Measurements from ENCODE around the gene KRTAP10-4. TPM values are rescaled to one million over a fixed set of nuclear protein-coding genes. Genes with fewer than 3 reads are reported as not detected.
A peak's percentile ranks its signal among the peaks of the same experiment; 100 is the strongest.

The KRTAP10-4 gene
- total RNA-seq, 2 donors from 2014 or later, result not detected

DNA sequence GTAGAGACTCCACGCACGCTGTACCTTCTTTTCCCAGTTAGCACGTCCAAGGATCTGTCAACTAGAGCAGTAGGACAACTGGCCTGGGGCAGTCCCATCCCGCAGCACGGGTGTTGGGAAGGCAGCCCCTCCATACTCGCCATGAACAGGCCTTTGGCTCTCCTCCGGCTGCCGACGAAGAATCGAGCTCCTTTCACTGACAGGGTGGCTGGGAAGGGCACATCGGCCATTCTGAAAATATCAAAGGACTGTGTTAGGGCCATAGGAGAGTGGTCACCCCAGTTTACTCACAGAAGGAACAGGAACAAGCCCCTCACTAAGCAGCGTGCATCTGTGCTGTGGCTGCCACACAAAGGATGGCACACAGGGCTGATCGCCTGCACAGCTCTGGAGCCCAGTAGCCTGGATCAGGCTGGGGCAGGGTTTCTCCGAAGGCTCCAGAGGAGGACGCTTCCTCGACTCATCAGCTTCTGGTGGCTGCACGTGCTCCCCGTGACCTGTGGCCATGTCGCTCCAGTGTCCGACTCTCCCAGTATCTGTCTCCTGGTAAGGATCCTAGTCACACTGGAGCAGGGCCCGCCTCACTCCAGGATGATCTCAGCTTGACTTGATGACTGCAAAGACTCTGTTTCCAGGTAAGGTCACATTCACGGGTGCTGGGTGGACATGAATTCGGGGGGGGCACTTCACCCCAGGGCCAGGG, 42.5 kb upstream of the KRTAP10-4 start:
- DNase-seq (ENCODE audit: low spot score) (peak; percentile 53), ATAC-seq (no peak)
- no peak overlapping the region for H3K27ac Mint-ChIP-seq
- H3K4me1 Mint-ChIP-seq (ENCODE audit: low read depth in 2 of 2), result peaks cover 0 to 2% of the 10 kb centered on the region in 2 donors
- no peak overlapping the region for H3K4me3 Mint-ChIP-seq
- H3K27me3 Mint-ChIP-seq, result no peaks in the 10 kb centered on the region
- no peaks in the 10 kb centered on the region for H3K36me3 Mint-ChIP-seq
- no peaks in the 10 kb centered on the region for H3K9me3 Mint-ChIP-seq

- no peaks in the 10 kb centered on the region for H3K36me3 Mint-ChIP-seq
- no peaks in the 10 kb centered on the region for H3K9me3 Mint-ChIP-seq
- no peak overlapping the region for H3K4me3 Mint-ChIP-seq
- DNase-seq (ENCODE audit: low spot score), result no peak
- no peak overlapping the region for H3K27ac Mint-ChIP-seq
- no peaks in the 10 kb centered on the region for H3K27me3 Mint-ChIP-seq
- peaks cover 0 to 2% of the 10 kb centered on the region in 2 donors for H3K4me1 Mint-ChIP-seq (ENCODE audit: low read depth in 2 of 2)
- no peak for ATAC-seq
Observed at GRCh38 chr21:44531606-44532564, 41.6 kb upstream of the KRTAP10-4 start.

DNA sequence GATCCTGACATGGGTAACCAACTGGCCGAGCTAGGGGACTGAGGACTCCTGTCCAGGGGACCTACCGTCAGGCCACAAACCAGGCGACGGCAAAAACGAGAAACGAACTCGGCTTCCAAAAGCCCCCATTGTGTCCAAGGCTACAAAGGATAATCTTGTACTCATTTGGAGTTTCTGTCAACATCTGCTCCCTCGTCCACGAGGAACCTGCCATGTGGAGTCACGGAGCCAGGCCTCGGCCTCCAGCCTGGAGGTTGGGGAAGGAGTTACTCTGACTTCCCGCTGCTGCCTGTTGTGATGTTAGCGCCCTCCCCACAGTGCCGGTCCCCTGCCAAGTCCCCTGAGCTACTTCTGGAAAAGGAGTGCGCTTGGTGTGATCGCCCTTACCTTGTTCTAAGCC, 40.8 kb upstream of the KRTAP10-4 start:
- H3K27ac Mint-ChIP-seq, result no peak overlapping the region
- H3K36me3 Mint-ChIP-seq, result no peaks in the 10 kb centered on the region
- no peak overlapping the region for H3K4me3 Mint-ChIP-seq
- H3K9me3 Mint-ChIP-seq, result no peaks in the 10 kb centered on the region
- no peaks in the 10 kb centered on the region for H3K27me3 Mint-ChIP-seq
- DNase-seq (ENCODE audit: low spot score) (peak; percentile 39), ATAC-seq (no peak)
- H3K4me1 Mint-ChIP-seq (ENCODE audit: low read depth in 2 of 2), result peaks cover 0 to 2% of the 10 kb centered on the region in 2 donors

- no peaks in the 10 kb centered on the region for H3K9me3 Mint-ChIP-seq
- no peaks in the 10 kb centered on the region for H3K36me3 Mint-ChIP-seq
- H3K4me3 Mint-ChIP-seq, result no peak overlapping the region
- H3K4me1 Mint-ChIP-seq (ENCODE audit: low read depth in 2 of 2), result peaks cover 0 to 2% of the 10 kb centered on the region in 2 donors
- ATAC-seq, result peak in 1 of 2 donors; percentile 4
- no peak overlapping the region for H3K27ac Mint-ChIP-seq
- DNase-seq (ENCODE audit: low spot score), result peak; percentile 32
- H3K27me3 Mint-ChIP-seq, result peaks cover 0 to 2% of the 10 kb centered on the region in 2 donors
Observed at GRCh38 chr21:44533121-44533890, 40.2 kb upstream of the KRTAP10-4 start.

DNA sequence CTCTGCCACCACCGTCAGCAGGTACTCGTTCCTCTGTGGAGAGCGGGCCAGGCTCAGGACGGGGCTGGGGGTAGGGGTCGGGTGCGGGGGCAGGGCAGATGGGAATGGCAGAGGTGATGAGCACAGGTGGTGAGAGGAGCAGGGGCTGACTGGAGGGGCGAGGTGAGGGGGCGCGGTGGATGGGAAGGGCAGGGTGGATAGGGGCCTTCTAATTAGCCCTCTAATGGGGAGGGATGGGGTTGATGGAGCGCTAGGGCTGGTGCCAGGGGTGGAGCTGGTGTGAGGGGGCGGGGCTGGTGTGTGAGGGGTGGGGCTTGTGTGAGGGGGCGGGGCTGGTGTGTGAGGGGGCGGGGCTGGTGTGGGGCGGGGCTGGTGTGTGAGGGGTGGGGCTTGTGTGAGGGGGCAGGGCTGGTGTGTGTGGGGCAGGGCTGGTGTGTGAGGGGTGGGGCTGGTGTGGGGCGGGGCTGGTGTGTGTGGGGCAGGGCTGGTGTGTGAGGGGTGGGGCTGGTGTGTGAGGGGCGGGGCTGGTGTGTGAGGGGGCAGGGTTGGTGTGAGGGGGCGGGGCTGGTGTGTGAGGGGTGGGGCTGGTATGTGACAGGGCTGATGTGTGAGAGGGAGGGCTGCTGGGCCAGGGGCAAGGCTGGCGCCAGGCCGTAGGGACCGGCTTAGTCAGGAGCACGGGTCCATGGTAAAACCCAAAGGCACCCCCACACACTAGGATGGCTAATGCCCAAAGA, 39.5 kb upstream of the KRTAP10-4 start:
- peaks cover 0 to 2% of the 10 kb centered on the region in 2 donors for H3K4me1 Mint-ChIP-seq (ENCODE audit: low read depth in 2 of 2)
- no peak overlapping the region for H3K27ac Mint-ChIP-seq
- no peaks in the 10 kb centered on the region for H3K36me3 Mint-ChIP-seq
- no peaks in the 10 kb centered on the region for H3K9me3 Mint-ChIP-seq
- H3K4me3 Mint-ChIP-seq, result no peak overlapping the region
- ATAC-seq (no peak), DNase-seq (ENCODE audit: low spot score) (no peak)
- H3K27me3 Mint-ChIP-seq, result peaks cover 0 to 5% of the 10 kb centered on the region in 2 donors

DNA sequence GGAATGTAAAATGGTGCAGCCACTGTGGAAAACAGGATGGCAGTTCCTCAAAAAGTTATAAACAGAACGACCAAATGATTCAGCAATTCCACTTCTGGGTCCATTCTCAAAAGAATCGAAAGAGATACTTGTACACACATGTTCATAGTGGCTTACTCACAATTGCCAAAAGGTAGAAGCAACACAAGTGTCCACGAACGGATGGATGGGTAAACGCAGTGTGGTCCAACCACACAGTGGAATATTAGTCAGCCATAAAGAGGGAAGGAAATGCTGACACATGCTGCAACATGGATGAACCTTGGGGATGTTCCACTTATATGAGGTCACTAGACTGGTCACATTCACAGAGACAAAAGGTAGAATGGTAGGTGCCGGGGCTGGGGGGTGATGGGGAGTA, 38.8 kb upstream of the KRTAP10-4 start:
- no peak for DNase-seq (ENCODE audit: low spot score)
- H3K4me1 Mint-ChIP-seq (ENCODE audit: low read depth in 2 of 2), result peaks cover 0 to 2% of the 10 kb centered on the region in 2 donors
- H3K36me3 Mint-ChIP-seq, result no peaks in the 10 kb centered on the region
- H3K4me3 Mint-ChIP-seq, result no peak overlapping the region
- no peak overlapping the region for H3K27ac Mint-ChIP-seq
- no peak for ATAC-seq
- H3K27me3 Mint-ChIP-seq, result peaks cover 0 to 5% of the 10 kb centered on the region in 2 donors
- no peaks in the 10 kb centered on the region for H3K9me3 Mint-ChIP-seq

GRCh38 chr21:44535963-44536362, 37.6 kb upstream of the KRTAP10-4 start:
- no peaks in the 10 kb centered on the region for H3K9me3 Mint-ChIP-seq
- H3K4me3 Mint-ChIP-seq, result no peak overlapping the region
- H3K27me3 Mint-ChIP-seq, result peaks cover under 1 to 5% of the 10 kb centered on the region in 2 donors
- H3K27ac Mint-ChIP-seq, result no peak overlapping the region
- H3K4me1 Mint-ChIP-seq (ENCODE audit: low read depth in 2 of 2), result no peaks in the 10 kb centered on the region
- no peak for ATAC-seq
- DNase-seq (ENCODE audit: low spot score), result peak; percentile 31
- H3K36me3 Mint-ChIP-seq, result no peaks in the 10 kb centered on the region

- H3K9me3 Mint-ChIP-seq, result no peaks in the 10 kb centered on the region
- no peak overlapping the region for H3K27ac Mint-ChIP-seq
- ATAC-seq (peak; percentile 28 to 50), DNase-seq (ENCODE audit: low spot score) (no peak)
- peaks cover 5 to 6% of the 10 kb centered on the region in 2 donors for H3K27me3 Mint-ChIP-seq
- H3K4me1 Mint-ChIP-seq (ENCODE audit: low read depth in 2 of 2), result no peaks in the 10 kb centered on the region
- H3K36me3 Mint-ChIP-seq, result no peaks in the 10 kb centered on the region
- H3K4me3 Mint-ChIP-seq, result no peak overlapping the region
Observed at GRCh38 chr21:44537930-44538911, 35.3 kb upstream of the KRTAP10-4 start.

GRCh38 chr21:44539046-44539445, 34.5 kb upstream of the KRTAP10-4 start:
- Mint-ChIP-seq H3K4me1 (ENCODE audit: low read depth in 2 of 2) (no peaks in the 10 kb centered on the region), H3K4me3 (no peak overlapping the region), H3K36me3 (no peaks in the 10 kb centered on the region), H3K27ac (no peak overlapping the region), H3K27me3 (peaks cover 5 to 6% of the 10 kb centered on the region in 2 donors), H3K9me3 (no peaks in the 10 kb centered on the region)
- ATAC-seq (peak in 1 of 2 donors; percentile 4), DNase-seq (ENCODE audit: low spot score) (no peak)

DNA sequence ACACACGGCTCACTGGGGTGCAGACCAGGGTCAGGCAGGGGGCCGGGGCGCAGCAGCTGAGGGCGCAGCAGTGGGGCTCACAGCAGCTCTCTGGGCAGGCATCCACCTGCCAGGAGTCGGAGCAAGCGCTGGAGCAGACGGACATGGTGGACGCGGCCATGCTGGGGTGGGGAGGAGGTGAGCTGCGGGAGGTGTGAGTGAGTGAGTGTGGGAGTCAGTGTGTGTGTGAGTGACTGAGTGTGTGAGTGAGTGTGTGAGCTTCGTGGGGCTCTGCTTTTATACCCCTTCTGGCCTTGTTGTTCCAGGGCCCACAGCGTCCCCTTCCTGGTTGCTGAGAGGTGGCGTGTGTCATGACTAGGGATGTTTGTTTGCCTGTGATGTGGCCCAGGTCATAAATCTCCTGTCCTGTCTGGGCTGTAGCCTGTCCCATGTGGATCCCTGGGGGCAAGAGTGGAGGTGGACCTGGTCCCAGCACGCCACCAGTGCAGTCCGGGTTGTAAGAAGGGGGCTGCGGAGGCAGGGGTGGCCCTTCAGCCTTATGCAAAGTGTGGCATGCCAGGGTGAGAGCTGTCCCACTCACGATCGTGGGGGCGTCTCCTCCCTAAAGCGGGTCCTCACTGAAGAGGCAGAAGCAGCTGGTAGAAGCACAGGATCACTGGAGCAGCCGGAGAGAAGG, 33.4 kb upstream of the KRTAP10-4 start, which contains the start of gene KRTAP10-1:
Gene KRTAP10-1, minus strand, starts transcription at position 205 of the 676 bp plus-strand sequence. Its CDS starts 45 bp downstream, at position 160.
- H3K27ac Mint-ChIP-seq, result no peak within 1 kb of the TSS
- DNase-seq (ENCODE audit: low spot score) (no peak), ATAC-seq (peak; percentile 24 to 36)
- H3K9me3 Mint-ChIP-seq, result no peaks in the 10 kb centered on the region
- no peaks in the 10 kb centered on the region for H3K36me3 Mint-ChIP-seq
- H3K4me3 Mint-ChIP-seq, result no peak within 1 kb of the TSS
- H3K27me3 Mint-ChIP-seq, result peaks cover 5 to 6% of the 10 kb centered on the region in 2 donors
- no peaks in the 10 kb centered on the region for H3K4me1 Mint-ChIP-seq (ENCODE audit: low read depth in 2 of 2)

GRCh38 chr21:44540741-44541288, 32.7 kb upstream of the KRTAP10-4 start:
- peaks cover 4% of the 10 kb centered on the region for H3K9me3 Mint-ChIP-seq
- no peak for DNase-seq (ENCODE audit: low spot score)
- ATAC-seq, result no peak
- no peak overlapping the region for H3K27ac Mint-ChIP-seq
- peaks cover 5% of the 10 kb centered on the region for H3K36me3 Mint-ChIP-seq
- H3K4me1 Mint-ChIP-seq (ENCODE audit: low read depth in 2 of 2), result no peaks in the 10 kb centered on the region
- H3K27me3 Mint-ChIP-seq, result peaks cover 5 to 6% of the 10 kb centered on the region in 2 donors
- no peak overlapping the region for H3K4me3 Mint-ChIP-seq

Data from natural killer cell treated with Interleukin-12 subunit alpha and Interleukin-12 subunit beta and Interleukin-15 and Interleukin-18, amount 100 ng/mL, for 72 hours (primary cell).